Fibroblast of skin of back (primary cell): Measurements from ENCODE around the gene CHST8.
A peak's percentile ranks its signal among the peaks of the same experiment; 100 is the strongest.

Source experiments
- DNase-seq: peaks from one replicate; pipeline ENCODE4 v3.0.0-alpha.2; 2013

The CHST8 gene

DNA sequence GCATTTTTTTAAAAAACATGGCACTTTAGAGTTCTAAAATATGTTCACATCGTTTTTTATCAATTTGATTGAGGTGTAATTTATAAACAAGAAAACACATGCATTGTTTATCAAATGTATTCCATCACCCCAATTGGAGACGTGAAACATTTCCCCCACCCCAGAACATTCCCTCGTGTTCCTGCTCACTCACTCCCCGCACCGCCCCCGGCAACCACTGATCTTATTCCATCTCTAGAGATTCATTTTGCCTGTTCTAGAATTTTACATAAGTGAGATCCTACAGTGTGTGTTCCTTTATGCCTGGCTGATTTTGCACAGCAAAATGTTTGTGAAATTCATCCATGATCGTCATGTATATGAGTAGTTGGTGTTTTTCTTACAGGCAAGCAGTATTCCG lies 124.4 kb downstream of the CHST8 start:
- DNase-seq, result no peak

DNA sequence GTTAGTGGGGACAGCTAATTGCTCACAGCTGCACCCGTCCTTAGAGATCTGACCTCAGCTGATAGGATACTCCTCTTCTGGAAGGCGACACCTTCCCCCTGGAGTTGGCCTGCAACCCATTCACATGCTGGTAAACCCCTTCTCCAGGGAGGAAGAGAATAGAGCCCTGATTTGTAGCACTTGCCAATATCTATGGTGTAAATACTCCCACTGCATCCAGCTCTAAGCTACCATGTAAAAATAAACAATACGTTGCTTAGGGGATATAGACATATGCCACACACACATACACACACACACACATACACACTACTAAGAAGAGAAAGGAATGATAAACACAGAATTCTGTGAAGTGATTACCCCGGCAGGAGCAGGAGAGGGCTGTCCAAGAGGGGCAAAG lies 125.5 kb downstream of the CHST8 start:
- DNase-seq, result no peak

DNA sequence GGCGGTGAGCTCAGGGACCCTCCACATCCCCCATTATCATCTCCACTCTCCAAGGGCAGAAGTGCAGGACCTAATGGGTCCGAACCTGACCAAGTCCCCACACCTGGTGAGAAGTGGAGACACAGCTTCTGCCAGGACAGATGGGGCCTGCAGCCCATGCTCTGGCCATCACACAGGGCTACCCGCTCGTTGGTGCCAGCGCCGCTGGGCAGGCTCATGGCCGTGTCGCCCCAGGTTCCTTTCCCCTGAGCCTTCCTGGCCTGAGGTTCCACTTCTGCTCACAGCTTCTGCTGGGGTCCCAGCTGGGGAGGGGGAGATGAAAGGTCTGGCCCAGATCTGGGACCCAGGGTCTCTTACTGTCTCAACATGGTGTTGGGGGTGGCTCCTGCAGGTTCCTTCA lies 126.5 kb downstream of the CHST8 start:
- no peak for DNase-seq

DNA sequence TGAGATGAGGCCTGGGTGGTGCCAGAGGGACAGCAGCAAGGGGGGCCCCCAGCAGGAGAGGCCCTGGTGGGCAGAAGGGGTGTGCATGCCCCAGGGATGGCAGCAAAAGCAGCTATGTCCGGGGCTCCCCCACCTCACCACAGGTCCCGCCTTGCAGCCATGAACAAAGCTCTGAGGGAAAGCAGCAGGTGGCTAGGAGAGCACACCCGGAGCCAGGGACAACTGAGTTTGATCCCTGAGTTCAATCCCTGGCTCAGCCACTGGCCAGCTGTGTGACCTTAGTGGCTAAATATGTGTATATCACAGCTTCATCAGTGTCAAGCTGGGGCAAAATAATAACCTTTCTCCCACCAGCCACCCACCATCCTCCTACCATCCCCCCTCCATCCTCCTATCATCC lies 127.3 kb downstream of the CHST8 start:
- DNase-seq, result no peak

- no peak for DNase-seq
Observed at GRCh38 chr19:33749619-33750175, 127.9 kb downstream of the CHST8 start.

- DNase-seq, result no peak
Observed at GRCh38 chr19:33750587-33751435, 129.1 kb downstream of the CHST8 start.

GRCh38 chr19:33751436-33751770 lies 129.7 kb downstream of the CHST8 start:
- no peak for DNase-seq

DNA sequence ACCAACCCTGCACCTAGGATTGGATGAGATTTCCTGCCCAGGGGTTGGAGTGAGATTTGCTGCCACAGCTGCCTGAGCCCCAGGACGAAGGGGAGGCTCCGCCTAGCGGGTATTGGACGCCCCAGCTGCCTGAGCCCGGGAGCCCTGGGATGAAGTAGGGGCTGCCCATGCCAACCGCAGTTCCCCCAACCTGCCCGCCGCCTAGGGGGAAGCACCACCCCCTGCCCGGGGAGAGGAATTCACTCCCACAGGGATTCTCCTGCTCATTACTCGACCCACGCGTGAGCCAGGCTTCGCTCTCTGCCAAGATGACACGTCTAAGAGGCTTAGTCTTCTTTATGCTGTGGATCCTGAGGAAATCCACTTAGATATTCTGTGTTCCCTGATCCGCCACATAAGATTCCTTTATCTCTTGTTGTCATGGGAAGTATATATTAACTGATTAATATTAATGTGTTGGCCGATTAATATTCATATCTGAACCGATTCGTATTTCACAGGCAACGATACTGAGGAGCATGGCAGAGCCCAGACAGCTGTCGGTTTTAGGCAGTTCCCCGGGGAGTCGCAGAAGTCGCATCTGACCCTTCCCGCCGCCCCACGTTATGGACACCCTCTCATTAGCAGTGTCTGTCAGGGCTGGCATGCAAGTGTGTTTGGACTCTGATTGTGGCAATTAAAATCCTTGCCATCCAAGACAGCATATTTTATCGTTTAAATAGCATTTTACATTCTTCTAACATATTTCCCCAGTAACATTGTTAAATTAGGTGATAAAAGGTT lies 130.5 kb downstream of the CHST8 start:
- no peak for DNase-seq

GRCh38 chr19:33752945-33753344 lies 131.2 kb downstream of the CHST8 start:
- no peak for DNase-seq

GRCh38 chr19:33754361-33754760 lies 132.6 kb downstream of the CHST8 start:
- no peak for DNase-seq

- no peak for DNase-seq
Observed at GRCh38 chr19:33755099-33756035, 133.6 kb downstream of the CHST8 start.

DNA sequence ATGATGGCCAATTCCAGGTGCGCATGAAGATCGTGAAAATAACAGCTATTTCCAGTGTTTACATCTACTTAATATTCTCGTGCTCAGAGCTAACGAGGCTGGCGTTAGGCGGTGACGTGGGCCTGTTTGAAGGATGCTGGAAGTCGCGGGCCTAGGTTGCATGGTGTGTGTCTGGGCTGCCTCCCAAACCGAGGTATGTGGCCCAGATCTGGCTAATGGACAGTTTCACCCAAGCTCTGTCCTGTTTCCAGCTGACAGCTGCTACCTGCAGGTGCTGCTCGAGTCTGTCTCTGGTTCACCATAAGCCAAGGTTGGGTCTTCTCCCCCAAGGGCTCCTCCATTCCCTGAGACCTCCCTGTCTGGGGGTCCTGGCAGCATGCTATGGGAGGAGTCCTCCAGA lies 134.4 kb downstream of the CHST8 start:
- DNase-seq, result no peak

DNA sequence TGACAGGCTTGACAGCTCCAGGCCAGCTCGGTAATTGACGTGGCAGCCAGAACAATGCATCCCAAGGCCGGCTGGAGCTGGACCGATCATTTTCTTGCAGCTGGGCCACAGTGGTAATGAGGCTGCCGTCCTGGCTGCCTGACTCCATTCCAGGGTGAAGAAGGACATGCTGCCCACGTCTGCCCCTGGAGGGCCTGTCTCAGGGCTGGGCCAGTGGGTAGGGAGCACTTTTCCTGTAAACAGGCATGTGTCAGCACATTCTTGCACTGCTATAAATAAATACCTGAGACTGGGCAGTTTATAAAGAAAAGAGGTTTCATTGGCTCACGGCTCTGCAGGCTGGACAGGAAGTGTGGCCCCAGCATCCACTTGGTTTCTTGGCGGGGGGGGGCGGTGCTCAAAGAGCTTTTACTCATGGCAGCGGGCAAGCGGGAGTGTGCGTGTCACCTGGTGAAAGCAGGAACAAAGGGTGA lies 136.8 kb downstream of the CHST8 start:
- DNase-seq, result no peak

- DNase-seq, result no peak
Observed at GRCh38 chr19:33759356-33759755, 137.6 kb downstream of the CHST8 start.

DNA sequence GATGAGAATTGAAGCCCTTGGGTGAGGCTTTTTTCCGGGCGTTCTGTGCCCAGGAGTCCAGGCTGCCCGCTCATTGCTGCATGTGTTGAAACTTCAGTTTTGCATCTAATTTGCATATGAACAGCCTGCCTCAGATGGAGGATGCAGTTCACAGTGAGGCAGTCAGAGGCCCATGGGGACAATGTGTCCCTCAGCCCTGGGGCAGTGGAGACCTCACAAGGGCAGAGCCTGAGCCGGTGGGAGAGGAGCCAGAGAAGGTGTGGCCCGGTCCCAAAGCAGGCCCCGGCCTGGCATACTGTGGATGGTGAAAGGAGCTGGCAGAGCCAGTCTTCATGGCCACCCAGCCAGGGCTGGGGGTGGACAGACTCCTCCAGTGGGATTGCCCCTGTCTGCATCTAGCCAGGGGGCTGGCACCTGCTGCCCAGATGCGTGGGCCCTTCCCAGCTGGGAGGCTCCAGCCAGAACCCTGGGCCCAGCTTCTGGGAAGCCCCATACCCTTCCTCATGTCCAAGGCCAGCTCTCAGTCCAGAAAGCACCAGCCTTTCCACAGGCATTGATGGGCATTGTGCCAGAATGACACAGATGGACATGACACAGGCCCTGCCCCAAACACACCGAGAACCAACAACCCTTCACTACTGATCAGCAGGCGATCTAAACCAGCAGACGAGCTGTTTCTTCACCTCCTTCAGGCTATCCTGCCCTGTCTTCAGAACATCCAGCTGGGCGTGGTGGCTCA lies 142.0 kb downstream of the CHST8 start:
- DNase-seq, result no peak

DNA sequence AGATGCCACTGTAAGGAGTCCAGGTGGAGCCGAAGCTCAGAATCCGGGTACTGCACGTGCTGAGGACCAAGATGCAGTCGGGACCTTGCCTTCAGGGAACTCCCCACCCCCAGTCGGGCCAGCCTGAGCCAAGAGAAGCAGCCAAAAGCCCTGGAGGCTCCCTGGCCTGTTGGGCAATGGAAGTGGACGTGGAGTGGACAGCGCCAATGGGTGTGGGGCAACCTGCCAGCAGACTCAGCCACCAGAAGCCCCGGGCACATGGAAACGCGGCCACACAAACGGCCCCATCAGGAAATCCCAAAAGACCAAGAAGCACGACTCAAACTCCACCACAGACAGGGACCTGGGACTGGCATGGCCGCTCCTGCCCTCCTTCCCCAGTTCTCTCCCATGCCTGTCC lies 144.9 kb downstream of the CHST8 start:
- DNase-seq, result no peak

DNA sequence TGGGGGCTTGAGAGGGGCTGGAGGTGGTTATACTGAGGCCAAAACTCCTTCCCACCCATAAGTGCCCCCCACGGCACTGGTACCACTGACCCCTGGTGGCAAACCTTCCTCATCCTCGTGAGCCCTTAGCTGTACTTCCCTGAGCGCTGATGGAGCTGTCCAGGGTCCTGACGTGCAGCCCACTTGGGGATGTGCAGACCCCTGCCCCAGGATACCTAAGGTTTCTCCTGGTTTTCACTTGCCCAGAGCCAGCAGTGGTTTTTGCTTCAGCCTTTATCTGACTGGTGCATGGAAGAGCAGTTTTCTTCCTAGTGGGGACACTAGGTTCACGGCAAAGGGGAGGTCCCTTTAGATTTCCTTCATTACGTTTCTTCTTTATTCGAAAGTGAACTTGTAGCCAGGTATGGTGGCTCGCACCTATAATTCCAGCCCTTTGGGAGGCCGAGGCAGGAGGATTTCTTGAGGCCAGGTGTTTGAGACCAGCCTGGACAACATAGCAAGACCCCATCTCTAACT lies 146.2 kb downstream of the CHST8 start:
- DNase-seq, result peak; percentile 20

- no peak for DNase-seq
Observed at GRCh38 chr19:33769208-33769607, 147.5 kb downstream of the CHST8 start.

GRCh38 chr19:33770107-33770506 lies 148.4 kb downstream of the CHST8 start:
- DNase-seq, result no peak

- peak; percentile 49 for DNase-seq
Observed at GRCh38 chr19:33771384-33772101, 149.8 kb downstream of the CHST8 start.
